Retinal pigment epithelial cell (primary cell): Measurements from ENCODE around the gene OSBPL5.

Experiments
- DNase-seq: peaks from one replicate; pipeline ENCODE4 v3.0.0-alpha.2; 2010; ENCODE audit warnings: low read depth
- H3K4me3 ChIP-seq: 2 replicates; pipeline ENCODE4 v1.5.1; 2011; ENCODE audit warnings: mild to moderate bottlenecking, low read length, control low read depth, moderate library complexity
- CTCF ChIP-seq: conservative IDR thresholded peaks from 2 replicates; pipeline ENCODE4 v1.5.1; 2011; ENCODE audit warnings: low read depth, low read length, control low read depth, inconsistent platforms

The OSBPL5 gene

GRCh38 chr11:3192511-3193372 lies 27.6 kb upstream of the OSBPL5 start:
- no peak for TF ChIP-seq CTCF
- H3K4me3 ChIP-seq, result no peak overlapping the region
- no peak for DNase-seq

- no peak for DNase-seq
- no peak overlapping the region for H3K4me3 ChIP-seq
- TF ChIP-seq CTCF, result no peak
Observed at GRCh38 chr11:3191586-3192324, 26.6 kb upstream of the OSBPL5 start.

GRCh38 chr11:3190600-3190999 lies 25.5 kb upstream of the OSBPL5 start:
- DNase-seq, result no peak
- H3K4me3 ChIP-seq, result no peak overlapping the region
- TF ChIP-seq CTCF, result no peak

- no peak for DNase-seq
- H3K4me3 ChIP-seq, result no peak overlapping the region
- TF ChIP-seq CTCF, result no peak
Observed at GRCh38 chr11:3189886-3190583, 24.9 kb upstream of the OSBPL5 start.

GRCh38 chr11:3189196-3189843 lies 24.2 kb upstream of the OSBPL5 start:
- DNase-seq, result no peak
- TF ChIP-seq CTCF, result no peak
- H3K4me3 ChIP-seq, result no peak overlapping the region

- TF ChIP-seq CTCF, result no peak
- no peak overlapping the region for H3K4me3 ChIP-seq
- no peak for DNase-seq
Observed at GRCh38 chr11:3188496-3189195, 23.5 kb upstream of the OSBPL5 start.
